LHCN-M2 (cell line): ENCODE results near the gene AP2A2. TPM values are rescaled to one million over a fixed set of nuclear protein-coding genes. Genes with fewer than 3 reads are reported as not detected.
A peak's percentile ranks its signal among the peaks of the same experiment; 100 is the strongest.

Experiments used
- DNase-seq: peaks from one replicate; pipeline ENCODE4 v3.0.0-alpha.2; 2012; ENCODE audit warnings: low read depth
- total RNA-seq: library from RNA; depleted of rRNA; stranded (reverse); fragments of >200 nt; gene quantifications from 2 replicates; pipeline ENCODE4 v1.2.3, GENCODE V29; 2014

The AP2A2 gene
- total RNA-seq, 1 experiment from 2014 or later = 39.0 TPM

DNA sequence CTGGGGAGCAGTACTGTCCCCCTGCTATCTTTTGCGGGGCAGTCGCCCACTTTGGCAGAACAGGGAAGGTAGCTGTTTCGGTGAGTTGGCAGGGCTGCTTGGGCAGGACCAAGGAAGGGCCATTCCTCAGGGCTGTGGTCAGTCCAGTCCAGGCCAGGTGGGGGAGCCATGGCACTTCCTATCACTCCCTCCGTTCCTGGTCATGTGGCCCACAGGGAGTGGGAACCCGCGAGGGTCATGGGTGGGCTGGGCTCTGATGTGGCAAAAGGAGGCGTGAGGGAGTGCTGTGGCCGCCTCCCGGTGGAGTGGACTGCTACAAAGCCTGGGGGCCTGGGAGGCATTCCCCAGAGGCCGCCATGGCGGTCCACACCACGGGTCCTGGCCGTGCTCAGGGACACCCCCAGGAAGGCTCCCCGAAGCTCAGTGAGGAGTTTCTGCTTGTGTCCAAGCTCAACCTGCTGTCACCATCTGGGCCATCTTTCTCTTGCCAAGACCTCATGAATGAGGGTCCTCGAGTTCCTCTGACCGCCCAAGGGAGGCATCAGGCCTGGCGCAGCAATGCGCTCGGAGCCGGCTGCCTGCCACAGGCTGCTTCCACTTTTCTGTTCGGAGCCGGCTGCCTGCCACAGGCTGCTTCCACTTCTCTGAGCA lies 27.0 kb upstream of the AP2A2 start:
- DNase-seq = no peak

- no peak for DNase-seq
These were observed 25.9 kb upstream of the AP2A2 start for GRCh38 chr11:899724-900123.

- no peak for DNase-seq
These were observed 25.1 kb upstream of the AP2A2 start for GRCh38 chr11:900545-900944.

- DNase-seq = no peak
These were observed 24.1 kb upstream of the AP2A2 start for GRCh38 chr11:901452-902061.

DNA sequence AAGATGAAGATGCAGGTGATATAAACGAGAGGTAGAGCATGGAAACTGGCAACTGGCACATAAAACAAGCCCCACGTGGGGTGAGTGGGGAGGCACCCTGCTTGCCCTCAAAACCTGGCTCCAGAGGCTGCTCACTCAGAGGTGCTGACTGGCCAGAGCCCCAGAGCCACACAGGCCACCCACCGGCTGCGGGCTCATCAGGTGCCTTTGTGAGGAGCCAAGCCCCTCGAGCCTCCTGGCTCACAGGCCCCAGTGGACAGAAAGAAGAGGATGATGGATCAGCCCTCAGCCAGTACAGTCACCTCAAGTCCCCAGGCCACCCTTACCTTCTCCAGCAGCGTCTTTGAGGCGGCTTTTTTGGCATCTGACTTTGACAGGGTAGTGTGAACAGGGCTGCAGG lies 21.3 kb upstream of the AP2A2 start:
- no peak for DNase-seq

DNA sequence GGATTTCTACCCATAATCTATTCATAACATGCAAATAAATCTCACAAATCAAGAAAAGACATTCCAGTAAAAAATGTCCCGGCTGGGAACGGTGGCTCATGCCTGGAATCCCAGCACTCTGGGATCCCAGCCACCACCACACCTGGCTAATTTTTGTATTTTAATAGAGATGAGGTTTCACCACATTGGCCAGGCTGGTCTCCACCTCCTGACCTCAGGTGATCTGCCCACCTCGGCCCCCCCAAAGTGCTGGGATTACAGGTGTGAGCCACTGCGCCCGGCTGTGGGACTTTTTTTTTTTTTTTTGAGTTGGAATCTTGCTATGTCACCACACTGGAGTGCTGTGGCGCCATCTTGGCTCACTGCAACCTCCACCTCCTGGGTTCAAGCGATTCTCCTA lies 19.7 kb upstream of the AP2A2 start:
- DNase-seq = no peak

GRCh38 chr11:907668-908067 lies 18.0 kb upstream of the AP2A2 start:
- no peak for DNase-seq

DNA sequence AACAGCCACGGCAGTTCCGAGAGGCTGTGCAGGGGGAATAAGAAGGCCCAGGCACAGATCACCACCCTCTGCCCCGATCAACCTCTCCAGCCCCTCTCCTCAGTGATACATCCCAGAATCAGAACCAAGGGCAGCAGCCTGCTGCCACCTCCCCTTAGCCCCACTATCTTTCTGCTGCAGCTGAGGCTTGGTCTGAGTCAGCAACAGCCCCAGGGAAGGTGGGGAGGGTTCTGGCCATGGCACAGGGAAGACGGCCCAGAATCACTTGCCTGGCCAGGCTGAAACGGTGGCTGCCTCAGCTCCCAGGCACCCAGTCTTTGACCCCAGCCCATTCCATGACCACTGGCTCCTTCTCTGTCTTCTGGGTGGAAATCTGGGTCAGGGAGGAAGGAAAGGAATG lies 17.4 kb upstream of the AP2A2 start:
- DNase-seq = no peak

- DNase-seq = no peak
These were observed 16.3 kb upstream of the AP2A2 start for GRCh38 chr11:909406-909805.

DNA sequence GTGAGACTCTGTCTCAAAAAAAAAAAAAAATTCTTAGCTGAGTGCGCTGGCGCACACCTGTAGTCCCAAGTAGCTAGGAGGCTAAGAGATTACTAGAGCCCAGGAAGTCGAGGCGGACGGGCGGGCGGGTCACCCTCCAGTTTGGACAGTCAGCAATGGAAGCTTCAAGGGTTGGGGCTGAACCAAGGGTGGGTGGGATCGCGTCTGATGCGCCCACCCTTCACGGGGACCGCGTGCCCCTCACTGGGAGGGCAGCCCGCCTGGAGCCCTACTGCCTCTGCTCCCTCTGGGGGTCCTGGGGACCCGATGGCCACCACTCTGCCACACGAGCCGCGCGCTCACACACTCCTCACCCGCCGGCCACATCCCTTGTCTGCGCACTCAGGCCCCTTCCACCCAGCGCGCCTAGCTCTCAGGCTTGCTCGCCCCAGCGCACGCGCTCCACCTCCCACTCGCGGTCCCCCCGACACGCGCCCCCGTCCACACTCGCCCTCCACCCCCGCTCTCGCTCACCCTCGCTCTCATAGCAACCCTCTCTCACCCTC lies 15.6 kb upstream of the AP2A2 start:
- DNase-seq = no peak

GRCh38 chr11:910589-911030 lies 15.1 kb upstream of the AP2A2 start, which contains the start of gene CHID1:
CHID1 (minus strand) TSS chr11:910810; CDS start chr11:904816, 5,994 bp downstream.
- DNase-seq = peak; percentile 78

DNA sequence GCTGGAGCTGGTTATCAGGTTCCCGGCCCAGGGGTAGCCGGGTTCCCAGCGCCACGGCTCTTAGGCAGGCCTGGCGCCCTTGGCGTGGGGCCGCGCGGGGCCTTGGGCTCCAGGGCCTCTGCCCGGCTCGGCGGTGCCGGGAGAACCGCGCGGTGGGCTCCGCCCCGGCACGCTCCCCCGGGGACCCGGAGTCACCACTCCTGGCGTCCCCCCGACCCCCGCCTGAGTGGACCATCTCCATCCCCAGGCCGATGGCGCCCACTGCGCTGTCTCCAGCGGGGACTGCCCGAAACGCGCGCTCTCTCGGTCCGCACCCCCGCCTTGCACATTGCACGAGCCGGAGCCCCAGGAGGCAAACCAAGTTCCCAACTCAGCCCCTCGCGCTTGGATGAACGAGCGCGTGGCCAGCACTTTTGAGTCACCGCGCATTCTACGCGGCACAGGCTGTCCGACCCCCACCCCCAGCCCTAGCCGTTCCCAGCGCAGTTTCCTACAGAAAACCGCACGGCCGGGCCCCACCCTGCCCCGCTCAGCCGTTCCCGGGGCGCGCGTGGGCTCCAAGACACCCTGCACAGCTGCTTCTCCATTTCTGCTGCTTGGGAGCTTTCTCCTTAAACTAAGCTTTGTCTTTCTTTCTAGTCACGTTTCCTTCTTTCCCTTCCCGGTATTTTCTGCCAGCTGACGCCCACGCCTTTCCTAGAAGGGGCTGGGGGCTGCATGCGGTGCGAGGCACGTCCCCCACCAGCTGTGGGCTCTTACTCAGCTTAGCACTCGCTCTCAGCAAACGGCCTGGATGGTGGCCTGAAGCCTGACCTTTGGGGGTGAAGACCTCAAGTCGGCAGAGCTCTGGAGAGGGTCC lies 14.4 kb upstream of the AP2A2 start:
- peak; percentile 56 for DNase-seq

DNA sequence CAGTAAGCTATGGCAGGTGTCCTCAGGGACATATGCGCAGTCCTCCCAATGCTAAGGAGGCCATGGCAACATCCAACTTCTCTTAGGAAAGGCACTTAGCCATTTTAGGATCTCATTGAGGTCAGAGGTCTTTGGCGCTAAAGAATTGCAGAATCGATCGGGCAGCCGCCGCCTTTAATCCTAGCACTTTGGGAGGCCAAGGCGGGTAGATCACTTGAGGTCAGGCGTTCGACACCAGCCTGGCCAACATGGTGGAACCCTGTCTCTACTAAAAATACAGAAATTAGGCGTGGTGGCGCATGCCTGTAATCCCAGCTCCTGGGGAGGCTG lies 13.8 kb upstream of the AP2A2 start:
- DNase-seq = no peak

GRCh38 chr11:912266-912665 lies 13.4 kb upstream of the AP2A2 start:
- DNase-seq = no peak

GRCh38 chr11:913043-913442 lies 12.6 kb upstream of the AP2A2 start:
- no peak for DNase-seq

DNA sequence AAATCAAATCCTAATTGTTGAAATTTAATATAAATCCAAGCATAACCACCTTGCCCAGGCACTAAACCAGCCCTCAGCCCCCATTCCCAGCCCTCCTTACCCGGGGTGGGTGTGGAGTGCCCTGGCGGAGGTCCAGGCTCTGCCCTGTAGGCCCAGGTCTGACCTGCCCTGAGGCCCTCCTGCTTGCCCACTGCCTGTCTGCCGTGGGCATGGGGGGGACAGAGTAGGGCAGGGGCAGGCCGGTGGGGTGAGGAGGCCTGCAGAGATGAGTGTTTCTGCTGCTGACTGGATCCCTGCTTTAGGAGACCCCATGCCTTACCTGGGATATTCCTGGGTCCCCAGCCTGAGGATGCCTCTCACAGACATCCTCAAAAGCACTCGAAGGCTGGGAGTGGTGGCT lies 11.5 kb upstream of the AP2A2 start:
- DNase-seq = no peak

DNA sequence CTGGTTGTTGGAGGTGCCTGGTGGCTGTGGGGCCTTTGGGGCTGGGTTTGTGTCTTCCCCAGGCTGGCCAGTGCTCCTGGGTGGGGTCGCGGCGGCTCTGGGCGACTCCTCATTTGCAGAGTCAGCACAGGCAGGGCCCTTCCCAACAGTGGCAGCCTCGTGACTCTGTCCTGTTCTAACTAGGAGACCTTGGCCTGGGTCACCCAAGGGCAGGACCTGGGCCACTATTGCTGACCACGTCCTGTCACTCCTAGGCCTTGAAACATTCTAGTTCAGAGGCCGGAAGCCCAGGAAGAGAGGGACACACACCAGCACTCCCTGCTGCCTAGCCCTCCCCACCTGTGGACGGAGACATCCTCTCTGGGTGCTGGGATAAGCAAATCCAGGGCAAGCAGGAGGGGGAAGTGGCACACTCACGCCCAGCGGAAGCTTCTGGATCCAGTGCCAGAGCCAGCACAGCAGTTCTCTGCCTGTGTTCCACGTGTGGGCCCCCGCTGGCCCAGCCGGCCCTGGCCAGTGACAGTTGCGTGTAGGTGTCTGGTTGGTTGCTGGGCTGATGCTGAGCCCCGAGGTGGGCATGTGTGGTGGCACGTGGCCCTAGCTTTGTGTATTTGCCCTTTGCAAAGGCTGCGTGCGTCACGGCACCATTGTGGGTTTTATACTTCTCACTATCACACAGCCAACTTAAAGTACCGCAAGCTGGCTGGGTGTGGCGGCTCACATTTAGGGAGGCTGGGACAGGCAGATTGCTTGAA lies 10.7 kb upstream of the AP2A2 start:
- DNase-seq = no peak

DNA sequence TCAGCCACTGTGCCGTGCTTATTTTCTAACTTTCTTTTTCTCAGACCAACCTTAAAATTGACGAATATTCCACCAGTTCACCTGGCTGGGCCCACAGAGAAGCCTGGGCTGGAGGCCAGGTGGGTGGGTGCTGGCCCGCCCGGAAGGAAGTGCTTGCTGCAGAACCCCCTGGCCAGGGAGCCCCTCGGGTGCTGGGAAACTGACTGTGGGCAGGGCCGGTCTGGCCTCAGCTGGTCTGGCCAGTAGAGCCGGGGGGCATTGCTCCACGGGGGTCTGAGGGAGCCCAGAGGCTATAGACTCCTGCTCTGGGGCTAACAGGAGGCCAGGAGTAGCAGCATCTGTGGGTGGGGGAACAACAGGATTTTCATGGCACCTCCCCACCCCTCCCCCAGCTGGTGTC lies 8.2 kb upstream of the AP2A2 start:
- no peak for DNase-seq

GRCh38 chr11:921921-922678 lies 3.6 kb upstream of the AP2A2 start:
- DNase-seq = no peak

DNA sequence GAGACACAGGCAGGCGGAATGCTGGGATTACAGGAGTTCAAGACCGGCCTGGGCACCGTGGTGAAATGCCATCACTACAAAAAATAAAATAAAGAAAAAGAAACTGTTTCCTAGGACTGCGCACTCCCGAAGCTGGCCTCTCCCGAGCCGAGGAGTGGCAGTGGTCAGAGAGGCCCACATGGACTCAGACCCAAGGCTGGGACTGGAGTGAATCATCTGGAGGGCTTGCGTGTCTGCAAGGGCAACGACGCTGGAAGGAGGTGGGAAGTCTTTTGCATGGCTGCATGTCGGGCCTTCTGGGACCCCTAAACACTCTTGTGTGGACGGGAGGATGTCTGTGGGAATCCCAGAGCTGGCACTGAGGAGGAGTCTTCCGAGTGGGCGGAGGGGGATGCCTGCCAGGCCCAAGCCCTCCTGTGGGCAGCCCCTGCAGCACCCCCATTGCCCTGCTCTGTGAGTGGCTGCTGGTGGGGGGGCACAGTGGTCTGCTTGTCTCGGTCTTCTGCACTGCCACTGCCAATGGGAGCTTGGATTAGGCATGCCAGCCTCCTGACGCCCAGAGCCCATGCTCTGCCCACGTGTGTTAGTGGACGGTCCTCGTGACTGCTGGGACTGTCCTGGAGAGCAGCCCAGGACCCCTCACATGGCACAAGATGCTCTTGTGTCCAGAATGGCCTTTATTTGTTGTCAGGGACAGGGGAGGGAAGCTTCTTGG lies 1.8 kb upstream of the AP2A2 start:
- no peak for DNase-seq
